ENCODE results near the gene INPP5E.
A peak's percentile ranks its signal among the peaks of the same experiment; 100 is the strongest.

INPP5E gene, protein sequence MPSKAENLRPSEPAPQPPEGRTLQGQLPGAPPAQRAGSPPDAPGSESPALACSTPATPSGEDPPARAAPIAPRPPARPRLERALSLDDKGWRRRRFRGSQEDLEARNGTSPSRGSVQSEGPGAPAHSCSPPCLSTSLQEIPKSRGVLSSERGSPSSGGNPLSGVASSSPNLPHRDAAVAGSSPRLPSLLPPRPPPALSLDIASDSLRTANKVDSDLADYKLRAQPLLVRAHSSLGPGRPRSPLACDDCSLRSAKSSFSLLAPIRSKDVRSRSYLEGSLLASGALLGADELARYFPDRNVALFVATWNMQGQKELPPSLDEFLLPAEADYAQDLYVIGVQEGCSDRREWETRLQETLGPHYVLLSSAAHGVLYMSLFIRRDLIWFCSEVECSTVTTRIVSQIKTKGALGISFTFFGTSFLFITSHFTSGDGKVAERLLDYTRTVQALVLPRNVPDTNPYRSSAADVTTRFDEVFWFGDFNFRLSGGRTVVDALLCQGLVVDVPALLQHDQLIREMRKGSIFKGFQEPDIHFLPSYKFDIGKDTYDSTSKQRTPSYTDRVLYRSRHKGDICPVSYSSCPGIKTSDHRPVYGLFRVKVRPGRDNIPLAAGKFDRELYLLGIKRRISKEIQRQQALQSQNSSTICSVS

DNA sequence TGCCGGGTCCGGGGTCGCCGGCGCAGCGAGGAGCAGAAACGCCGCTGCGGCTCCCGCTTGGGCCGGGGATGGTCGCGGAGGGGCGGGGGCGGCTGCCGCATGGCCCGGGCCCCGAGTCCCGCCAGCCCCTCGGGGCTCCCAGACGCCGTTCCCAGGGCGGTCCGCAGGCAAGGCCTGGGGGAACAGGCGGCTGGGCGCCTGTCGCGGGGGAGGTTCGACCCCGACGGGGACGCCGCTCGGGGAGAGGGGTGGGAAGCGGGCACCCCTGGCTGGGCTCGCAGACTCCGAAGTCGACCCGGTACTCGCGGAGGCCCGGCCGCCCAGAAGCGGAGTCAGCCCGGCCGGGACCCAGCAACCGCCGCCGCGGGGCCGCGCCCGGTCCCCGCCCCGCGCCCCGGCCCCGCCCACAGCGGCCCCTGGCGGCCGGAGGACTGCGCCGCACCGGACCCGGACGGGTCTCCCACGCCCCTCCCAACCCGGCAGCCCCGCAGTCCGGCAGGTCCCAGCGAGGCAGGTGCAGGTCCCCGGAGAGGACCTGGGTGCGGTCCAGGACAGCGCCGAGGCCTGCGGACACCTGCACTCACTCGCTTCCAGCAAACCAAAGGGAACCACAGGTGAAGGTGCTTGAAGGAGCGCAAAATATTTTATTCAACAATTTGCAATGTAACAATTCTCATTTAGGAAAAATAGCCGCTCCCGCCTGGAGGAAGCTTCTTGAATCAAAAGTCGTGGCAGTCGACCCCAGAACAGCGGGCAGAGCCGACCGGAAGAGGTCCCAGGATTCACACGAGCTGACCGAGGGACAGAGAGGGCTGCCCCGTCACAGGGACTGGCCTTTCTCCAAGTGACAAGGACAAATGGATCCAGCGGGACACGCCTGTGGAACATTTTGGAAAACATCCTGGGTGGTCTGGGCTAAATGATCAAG, at the start of gene INPP5E:
Gene INPP5E, minus strand, starts transcription at position 365 of the 928 bp plus-strand sequence. CDS start 426 bp downstream, outside the sequence.
- peak; percentile 51 for DNase-seq

DNA sequence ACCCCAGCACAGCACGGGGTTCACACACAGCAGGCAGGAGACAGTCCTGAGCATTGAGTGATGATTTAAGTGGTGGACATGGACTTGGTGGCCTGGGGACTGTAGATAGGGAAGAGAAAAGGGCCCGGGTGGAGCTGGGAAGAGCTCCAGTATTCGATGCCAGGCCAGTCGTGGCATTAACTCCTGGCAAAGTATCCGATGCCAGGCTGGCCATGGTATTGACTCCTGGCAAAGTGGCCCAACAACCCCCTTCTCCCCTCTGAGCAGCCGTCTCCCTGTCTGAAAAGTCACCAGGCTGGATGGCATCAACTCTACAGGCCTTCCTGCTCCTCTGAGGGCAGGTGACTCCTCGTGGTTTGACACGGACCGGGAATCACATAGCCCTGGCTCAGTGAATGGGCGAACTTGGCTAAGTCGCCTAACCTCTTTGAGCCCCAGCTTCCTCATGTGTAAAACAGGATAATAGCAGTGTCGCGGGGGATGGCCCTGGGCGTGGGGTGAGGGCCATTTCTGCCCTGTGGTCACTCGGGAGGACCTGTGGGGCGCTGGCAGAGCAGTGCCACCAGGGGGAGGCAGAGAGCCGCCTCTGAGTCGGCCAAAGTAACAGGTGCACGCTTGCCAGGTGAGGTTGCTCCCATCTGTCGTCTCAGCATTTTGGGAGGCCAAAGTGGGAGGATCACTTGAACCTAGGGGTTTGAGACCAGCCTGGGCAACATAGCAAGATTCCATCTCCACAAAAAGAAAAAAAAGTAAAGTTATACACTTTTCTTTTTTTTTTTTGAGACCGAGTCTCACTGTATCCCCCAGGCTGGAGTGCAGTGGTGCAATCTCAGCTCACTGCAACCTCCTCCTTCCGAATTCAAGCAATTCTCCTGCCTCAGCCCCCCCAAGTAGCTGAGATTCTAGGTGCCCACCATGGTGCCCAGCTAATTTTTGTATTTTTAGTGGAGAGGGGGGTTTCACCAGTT, 48.9 kb upstream of the INPP5E start:
- no peak for DNase-seq

DNA sequence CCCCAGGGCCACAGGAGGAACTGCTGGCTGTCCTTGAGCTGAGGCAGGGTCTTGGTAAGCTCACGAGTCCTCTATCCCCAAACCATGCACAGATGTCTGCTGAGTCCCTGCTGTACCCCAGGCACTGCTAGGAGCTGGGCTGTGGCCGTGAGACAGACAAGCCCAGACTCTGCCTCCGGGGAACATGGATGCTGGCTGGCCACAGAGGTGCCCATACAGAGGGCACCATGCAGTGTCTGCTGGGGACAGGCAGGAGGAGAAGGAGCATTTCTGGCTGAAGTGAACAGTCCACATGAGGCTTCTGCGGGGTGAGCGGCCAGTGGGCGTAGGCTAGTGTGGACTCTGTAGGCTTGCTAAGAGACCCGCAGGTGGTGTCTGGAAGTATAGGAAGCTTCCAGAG, 48.0 kb upstream of the INPP5E start:
- no peak for DNase-seq

DNA sequence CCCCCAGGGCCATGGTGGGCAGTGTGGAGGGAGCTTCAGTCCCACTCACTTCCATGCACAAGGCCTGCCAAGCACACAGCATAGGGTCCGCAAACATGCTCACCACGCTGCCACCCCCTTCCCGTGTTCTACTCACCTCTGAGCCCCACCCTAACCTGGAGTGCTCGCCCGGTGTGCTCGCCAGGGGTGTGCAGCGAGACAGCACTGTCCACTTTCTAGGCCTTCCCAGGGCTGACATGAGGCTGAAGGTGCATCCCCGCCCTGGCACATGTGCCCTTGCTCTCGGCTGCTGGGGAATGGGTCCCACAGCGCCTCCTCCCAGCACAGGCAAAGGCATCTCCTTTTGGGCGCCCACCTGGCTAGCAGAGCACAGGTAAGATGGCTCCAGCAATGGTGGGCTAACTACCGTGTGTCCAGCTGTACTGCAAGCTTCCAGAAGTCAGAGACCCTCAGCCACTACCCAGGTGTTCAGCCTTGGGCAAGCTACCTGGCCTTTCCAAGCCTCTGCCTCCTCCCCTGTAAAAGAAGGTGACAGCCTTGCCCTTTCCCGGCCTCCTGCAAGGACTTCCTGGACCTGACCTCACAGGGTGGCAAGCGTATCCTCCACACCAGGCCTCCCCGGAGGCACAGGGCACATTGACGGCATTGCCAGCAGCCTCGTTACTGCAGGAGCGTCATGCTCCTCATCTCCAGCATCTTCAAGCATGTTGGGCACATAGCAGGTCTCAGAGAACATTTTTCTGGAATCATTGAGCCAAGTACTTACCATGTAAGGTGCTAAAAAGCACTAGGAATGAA, 47.4 kb upstream of the INPP5E start:
- DNase-seq = no peak

DNA sequence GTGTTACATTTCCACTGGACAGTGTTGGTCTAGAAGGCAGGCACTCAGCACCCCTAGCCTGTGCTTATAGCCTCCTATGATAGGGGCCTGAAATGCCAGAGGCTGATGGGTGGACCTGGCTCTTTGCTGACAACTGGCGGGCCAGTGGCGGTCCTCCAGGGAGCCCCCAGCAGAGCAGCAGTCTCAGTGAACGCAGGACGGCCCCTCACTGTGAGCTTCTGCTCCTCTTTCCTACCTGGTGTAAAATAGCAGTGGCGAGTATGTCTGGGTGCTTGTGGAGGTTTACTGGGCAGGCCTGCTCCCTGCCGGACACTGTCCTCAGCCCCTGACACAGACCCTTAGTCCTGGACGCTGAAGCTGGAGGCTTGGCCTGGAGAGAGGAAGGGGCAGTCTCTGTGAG, 46.5 kb upstream of the INPP5E start:
- no peak for DNase-seq

DNA sequence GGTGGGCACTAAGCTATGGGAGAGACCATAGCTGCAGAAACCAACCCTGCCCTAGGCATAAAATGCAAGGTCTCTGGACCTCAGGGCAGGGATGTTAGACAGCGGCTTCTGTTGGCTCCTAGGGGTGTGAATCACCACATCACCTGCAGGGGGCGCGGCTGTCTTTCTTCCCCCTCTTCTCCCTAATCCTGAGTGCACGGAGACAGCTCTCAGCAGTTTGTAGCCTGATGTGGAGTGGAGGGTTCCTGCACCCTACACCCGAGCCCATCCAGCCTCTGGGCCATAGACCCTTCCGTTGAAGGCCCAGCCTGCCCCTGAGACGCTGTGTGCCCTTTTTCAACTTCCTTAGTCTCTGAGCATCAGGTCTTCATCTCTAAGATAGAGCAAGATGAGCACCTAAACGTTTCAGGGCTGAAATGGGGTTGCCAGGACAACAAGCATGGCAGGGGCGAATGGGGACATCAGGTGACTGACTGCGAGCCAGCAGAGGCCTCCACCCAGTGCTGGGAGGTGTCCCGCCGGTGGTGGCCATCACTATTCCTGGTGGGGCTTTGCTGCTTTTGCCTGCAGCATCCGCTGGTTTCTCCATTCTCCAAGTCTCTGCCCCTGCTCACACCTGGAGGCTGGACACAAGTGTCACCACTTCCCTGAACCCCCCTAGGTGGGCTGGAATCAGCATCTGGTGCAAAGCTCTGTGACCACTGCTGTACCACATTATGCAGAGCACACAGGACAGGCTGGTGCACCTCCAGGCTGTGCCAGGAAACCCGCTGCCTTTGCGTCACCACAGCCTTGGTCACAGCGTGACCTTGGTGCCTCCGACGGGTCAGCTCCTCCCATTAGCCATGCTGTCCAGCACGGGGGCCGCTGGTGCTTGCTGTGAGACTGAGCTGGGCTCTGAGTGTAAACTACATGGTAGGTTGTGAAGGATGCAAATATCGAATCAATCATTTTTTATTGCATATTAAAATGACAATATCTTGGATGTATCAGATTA, 45.7 kb upstream of the INPP5E start:
- peak; percentile 13 for DNase-seq

DNA sequence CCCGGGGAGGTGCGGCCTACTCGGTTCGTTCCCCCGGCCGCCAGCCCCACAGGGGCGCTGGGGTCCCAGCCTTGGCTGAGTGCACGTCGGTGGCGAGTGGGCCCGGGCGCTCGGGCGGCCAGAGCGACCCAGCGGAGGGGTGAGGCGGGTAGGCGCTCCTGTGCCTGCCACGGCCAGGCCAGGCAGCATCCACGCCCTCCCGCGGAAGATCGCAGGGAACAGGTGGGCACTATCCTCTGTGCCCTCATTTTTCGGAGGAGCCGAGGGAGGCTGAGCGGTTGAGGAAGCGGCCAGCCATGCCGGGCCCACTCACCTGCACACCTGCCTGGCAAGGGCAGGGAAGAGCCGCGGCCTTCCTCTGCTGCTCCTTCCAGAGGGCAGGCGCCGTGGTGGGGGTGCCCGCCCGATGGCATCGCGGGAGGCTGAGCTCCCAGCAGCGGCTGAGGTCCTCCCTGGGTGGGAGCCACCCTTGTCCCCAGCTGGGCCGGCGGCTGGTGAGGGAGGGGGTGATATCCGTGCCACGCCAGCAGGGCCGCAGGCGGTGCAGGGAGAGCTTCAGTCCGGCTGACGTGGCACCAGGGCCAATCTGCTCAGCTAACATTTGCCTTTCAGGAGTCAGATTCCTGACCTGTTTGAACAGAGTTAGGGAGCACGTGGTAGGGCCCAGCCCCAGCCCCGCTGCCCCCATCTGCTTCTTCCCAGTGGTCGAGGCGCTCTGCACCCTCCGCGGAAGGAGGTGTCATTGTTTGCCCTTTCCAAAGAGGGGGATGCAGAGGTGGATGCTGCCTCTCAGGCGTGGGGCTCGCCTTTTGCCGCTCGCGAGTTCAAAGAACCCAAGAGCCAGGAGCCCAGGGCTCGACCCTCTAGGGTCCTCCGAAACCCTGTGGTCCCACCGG, 44.8 kb upstream of the INPP5E start:
- no peak for DNase-seq

DNA sequence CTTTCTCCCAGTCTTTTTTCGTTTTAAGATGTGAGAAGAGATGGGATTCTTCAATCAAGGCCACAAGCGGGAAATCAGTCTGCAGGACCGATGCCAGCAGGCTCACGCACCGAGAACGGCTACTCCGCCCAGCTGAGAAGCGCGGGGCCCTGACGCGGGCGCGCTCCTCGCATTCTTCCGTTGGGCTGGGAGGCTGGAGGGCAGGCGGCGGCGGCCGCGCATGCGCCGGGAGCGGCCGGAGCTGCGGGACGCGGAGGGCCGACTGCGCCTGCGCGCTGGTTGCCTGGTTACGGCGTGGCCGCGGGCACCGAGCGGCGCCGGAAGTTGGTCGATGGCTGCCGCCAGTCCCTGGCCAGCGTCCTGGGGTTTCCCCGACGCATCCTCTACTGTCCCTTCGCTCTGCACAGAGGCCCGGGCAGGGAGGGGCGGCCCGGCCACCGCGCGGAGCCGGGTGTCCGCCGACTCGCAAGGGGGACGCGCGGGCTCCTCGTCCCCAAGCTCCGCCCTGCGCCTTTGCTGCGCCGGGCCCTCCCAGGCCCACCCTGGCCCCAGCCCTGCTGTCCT, 44.0 kb upstream of the INPP5E start:
- peak; percentile 90 for DNase-seq

DNA sequence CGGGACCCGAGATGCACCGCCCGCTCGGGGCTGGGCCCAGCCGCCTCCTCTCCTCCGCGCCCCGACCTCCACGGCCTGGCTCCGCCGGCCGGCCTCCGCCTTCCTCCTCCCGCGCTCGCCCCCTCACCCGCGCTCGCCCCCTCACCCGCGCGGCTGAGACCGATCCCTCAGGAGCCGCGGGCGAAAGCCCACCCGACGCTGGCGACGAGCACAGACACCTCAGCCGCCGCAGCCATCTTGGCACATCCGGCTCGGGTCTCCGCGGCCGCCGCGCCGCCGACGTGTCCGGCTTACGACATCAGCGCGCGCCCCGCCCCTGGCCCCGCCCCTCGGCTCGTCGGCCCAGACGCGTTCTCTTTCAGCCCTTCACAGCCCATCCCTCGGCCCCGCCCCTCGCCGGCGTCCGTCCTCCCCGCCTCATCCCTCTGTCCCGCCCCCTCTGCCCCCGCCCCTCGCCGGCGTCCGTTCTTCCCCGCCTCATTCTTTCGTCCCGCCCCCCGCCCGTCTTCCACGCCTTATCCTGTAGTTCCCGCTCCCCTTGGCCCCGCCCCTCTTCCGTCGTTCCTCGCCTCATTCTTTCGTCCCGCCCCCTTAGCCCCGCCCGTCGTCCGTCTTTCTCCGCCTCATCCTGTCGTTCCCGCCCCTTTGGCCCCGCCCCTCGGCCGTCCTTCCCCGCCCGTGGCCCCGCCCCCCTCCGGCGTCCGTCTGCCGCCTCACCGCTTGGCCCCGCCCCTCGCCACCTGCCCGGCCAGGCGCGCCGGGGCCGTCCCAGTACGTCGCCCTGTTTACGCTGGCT, 43.3 kb upstream of the INPP5E start, which contains the start of gene SEC16A:
Gene SEC16A, minus strand, starts transcription at position 248 of the 796 bp plus-strand sequence. CDS start 5,425 bp downstream, outside the sequence.
- DNase-seq = peak; percentile 94

DNA sequence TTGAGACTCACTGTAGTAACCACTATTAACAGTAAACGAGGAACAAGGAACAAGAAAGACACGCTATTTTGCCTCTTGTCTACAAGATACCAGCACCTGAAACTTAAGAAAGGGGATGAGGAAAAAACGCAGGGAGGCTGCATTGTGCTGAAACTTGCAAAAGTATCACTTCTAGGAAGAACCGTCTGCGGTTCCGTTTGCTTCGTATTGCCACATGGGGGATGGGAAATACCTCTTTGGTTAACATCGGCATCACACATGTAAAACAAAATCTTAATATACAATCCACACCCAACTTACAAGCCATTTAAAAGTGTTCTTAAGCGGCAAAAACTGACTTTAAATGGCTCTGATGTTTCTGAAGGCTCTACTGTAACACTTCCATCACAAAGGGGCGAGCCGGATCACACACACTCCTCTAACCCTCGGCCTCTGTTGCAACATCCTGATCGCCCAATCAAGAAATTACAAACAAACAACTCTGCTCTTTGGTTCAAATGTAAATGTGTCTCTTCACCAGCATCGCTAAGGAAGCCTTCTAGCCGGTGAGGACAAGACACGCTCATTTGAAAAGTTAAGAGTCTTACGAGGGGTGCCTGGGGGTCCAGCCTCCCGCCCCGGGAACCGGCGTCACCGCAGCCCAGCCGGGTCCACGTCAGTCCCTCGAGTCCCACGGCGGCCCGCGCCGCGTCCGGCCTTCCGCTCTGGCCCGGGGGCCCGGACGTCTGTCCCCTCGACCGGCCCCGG, 42.6 kb upstream of the INPP5E start:
- DNase-seq = no peak

DNA sequence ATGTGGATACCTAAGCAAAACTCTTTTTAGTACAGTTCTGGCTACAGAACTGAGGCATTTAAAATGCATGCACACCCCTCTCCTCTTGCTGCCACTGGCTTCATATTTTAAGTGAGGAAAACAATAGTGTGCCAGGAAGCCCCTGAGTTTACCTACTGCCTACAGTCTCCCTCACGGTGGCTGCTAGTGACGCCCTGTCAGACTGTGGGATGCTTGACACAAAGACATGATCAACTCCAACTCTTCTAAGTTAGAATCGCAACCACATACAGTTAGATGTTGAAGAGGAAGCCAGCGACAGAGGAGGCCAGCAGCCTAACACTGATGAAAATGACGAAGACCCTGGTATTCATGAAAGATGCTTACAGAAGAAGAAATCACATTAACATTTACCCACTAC, 41.9 kb upstream of the INPP5E start:
- no peak for DNase-seq

DNA sequence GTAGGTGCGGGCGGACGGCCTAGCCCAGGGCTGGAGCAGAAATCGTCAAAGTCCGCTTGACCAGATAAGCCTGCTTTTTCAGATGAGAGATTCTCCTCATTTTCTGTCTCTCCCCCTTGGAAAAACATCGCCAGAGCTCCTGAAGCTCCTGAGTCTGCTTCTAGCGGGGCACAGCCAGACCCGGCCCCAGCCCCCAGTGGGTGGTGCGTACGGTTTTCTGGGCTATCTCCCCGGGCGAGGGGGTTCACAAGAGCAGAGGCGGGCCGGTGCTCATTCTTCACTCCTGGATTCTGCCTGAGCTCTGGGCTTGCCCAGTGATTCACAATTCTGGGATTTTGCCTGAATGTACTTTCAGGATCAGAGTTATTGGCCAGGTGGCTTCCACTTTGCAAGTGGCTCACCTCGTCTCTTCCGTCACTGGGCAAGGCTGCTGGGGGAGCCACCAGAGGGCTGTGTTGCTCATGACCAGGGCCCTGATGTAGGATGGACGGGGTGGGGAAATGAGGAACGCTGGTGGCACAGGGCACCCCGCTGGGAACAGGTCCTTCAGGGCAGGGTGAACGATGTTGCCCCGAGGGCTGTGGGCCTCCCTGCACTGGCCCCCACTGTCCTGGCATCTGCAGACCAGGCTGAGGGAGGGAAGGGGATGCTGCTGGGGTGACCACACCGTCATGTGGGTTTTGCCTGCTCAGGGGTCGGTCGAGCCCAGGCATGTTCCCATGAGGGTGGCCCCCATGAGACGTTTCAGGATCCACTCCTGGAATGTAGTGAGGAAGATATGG, 36.9 kb upstream of the INPP5E start:
- no peak for DNase-seq

DNA sequence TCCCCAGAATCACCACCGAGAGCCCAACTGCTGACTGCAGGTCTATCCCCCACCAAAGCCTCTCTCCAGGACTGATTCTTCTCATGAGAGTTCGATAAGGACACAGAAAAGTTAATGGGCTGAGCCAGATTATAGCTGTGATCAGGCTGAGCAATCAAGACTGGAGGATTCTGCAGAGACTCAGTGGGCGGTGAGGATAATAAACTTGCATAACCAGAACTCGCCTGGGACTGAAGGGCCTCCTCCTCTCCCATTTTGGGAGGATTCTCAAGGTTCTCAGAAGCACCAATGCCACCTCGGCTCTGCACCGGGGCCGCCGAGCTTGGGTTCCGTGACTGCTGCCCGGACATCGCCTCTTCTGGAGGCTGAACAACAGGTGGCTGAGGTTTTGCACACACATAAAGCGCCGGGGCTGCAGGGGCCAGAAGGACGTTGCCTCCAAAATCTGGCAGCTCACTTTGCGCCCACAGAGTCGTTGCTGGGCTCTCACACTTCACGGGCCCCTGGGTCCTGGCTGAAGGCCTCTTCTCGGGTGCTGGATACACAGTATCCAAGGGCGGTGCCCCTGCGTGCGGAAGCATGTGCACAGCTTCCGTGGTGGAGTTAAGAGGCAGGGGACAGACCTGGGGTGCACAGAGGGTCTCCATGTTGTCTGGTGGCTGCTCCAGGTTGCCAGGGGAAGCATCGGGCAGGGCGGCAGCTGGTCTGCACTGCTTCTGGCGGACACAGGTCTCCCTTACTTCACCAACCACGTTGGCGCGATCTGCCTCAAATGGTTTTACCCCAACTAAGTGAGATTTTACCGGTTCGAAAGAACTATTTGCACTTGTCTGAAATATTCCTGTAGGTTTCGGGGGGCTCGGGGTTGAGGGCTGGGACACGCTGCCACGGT, 35.6 kb upstream of the INPP5E start:
- DNase-seq = no peak

DNA sequence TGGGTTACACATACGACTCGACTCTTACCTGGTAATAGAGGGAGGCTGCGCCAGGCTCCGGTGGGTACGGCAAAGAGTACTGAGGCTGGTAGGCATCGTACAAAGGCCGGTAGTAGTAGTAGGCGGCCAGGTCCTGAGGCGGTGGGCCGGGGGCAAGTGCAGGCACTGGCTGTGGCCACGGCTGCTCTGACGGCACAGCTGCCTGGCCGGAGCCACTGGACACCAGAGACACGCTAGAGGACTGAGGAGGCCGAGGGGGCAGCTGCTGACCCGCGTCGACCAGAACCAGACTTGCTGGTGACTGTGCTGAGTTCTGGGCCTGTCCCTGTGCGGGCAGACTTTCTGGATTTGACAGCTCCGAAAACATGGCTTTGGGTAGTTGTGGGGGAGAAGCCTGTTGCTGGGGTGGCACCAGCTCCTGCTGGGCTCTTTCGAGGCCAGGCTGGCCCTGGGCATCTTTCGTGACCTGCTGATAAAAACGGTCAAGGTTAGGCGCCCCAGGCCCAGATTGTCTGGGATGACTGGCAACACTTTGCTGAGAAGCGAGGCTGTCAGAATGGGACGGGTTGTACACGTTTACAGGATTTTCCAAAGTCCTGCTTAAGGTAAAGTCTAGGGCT, 34.5 kb upstream of the INPP5E start:
- DNase-seq = no peak

Measured in GOT3 (cell line).